ENCODE measurements around the gene KIAA0319L.
"Not testable (repeated sequence)": the region's sequence is repeated elsewhere in the genome, so short reads cannot be mapped to it uniquely, and the experiment has no call there.

KIAA0319L gene

DNA sequence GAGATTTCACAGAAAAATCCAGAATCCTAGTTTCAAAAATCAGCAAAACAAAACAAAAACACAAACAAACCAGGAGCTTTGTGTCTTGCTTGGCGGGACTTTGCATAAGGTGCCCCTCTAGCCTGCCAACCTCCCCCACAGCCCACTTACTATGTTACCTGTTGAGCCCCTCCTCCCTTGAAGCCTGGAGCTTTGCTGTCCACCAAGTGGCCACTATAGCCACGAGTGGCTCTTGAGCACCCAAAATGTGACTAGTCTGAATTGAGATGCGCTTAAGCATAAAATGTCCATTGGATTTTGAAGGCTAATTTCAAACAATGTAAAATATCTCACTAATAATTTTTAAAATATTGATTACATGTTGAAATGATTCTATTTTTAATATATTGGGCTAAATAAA is 28.1 kb upstream of the KIAA0319L start:
- TF ChIP-seq, protein P1, sequence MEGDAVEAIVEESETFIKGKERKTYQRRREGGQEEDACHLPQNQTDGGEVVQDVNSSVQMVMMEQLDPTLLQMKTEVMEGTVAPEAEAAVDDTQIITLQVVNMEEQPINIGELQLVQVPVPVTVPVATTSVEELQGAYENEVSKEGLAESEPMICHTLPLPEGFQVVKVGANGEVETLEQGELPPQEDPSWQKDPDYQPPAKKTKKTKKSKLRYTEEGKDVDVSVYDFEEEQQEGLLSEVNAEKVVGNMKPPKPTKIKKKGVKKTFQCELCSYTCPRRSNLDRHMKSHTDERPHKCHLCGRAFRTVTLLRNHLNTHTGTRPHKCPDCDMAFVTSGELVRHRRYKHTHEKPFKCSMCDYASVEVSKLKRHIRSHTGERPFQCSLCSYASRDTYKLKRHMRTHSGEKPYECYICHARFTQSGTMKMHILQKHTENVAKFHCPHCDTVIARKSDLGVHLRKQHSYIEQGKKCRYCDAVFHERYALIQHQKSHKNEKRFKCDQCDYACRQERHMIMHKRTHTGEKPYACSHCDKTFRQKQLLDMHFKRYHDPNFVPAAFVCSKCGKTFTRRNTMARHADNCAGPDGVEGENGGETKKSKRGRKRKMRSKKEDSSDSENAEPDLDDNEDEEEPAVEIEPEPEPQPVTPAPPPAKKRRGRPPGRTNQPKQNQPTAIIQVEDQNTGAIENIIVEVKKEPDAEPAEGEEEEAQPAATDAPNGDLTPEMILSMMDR (IDR thresholded peaks at IDR 0.05; ENCODE audit: borderline replicate concordance, control extremely low read depth, extremely low read depth, insufficient read depth, missing control alignments), result no peak
- no peak for DNase-seq (ENCODE audit: low spot score)
- in situ Hi-C loops (cut with MboI; ENCODE audit: low sequenced_read_pairs, unreplicated experiment), result no loop called here

DNA sequence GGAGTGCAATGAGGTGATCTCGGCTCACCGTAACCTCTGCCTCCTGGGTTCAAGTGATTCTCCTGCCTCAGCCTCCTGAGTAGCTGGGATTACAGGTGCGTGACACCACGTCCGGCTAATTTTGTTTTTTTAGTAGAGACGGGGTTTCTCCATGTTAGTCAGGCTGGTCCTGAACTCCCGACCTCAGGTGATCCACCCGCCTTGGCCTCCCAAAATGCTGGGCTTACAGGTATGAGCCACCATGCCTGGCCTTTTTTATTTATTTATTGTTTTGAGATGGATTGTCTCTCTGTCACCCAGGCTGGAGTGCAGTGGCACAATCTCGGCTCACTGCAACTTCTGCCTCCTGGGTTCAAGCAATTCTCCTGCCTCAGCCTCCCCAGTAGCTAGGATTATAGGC is 24.4 kb upstream of the KIAA0319L start:
- DNase-seq (ENCODE audit: low spot score); in situ Hi-C loops (cut with MboI; ENCODE audit: low sequenced_read_pairs, unreplicated experiment): not testable (repeated sequence)

DNA sequence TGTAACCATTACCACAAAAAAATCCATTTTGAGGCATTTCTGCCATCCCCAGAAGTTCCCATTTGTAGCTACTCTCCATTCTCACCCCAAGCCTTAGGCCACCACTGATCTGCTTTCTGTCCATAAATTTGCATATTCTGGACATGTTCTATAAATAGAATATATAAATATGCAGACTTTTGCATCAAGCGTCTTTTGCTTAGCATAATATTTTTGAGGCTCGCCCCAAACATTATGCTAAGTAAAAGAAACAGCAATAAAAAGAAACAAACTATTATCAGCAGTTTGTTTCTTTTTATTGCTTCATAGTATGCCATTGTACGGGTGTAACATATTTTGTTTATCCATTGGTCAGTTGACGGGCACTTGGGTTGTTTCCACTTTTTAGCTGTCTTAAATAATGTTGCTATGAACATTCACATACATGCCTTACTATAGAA is 23.8 kb upstream of the KIAA0319L start:
- DNase-seq (ENCODE audit: low spot score), result no peak
- in situ Hi-C loops (cut with MboI; ENCODE audit: low sequenced_read_pairs, unreplicated experiment), result no loop called here
- TF ChIP-seq, protein P1 (IDR thresholded peaks at IDR 0.05; ENCODE audit: borderline replicate concordance, control extremely low read depth, extremely low read depth, insufficient read depth, missing control alignments), result no peak

DNA sequence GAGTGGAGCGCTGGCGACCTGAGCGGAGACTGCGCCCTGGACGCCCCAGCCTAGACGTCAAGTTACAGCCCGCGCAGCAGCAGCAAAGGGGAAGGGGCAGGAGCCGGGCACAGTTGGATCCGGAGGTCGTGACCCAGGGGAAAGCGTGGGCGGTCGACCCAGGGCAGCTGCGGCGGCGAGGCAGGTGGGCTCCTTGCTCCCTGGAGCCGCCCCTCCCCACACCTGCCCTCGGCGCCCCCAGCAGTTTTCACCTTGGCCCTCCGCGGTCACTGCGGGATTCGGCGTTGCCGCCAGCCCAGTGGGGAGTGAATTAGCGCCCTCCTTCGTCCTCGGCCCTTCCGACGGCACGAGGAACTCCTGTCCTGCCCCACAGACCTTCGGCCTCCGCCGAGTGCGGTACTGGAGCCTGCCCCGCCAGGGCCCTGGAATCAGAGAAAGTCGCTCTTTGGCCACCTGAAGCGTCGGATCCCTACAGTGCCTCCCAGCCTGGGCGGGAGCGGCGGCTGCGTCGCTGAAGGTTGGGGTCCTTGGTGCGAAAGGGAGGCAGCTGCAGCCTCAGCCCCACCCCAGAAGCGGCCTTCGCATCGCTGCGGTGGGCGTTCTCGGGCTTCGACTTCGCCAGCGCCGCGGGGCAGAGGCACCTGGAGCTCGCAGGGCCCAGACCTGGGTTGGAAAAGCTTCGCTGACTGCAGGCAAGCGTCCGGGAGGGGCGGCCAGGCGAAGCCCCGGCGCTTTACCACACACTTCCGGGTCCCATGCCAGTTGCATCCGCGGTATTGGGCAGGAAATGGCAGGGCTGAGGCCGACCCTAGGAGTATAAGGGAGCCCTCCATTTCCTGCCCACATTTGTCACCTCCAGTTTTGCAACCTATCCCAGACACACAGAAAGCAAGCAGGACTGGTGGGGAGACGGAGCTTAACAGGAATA is 20.1 kb upstream of the KIAA0319L start:
- TF ChIP-seq, protein P1 (IDR thresholded peaks at IDR 0.05; ENCODE audit: borderline replicate concordance, control extremely low read depth, extremely low read depth, insufficient read depth, missing control alignments), result peak; percentile 21
- peak; percentile 73 for DNase-seq (ENCODE audit: low spot score)
- in situ Hi-C loops (cut with MboI; ENCODE audit: low sequenced_read_pairs, unreplicated experiment), result no loop called here

DNA sequence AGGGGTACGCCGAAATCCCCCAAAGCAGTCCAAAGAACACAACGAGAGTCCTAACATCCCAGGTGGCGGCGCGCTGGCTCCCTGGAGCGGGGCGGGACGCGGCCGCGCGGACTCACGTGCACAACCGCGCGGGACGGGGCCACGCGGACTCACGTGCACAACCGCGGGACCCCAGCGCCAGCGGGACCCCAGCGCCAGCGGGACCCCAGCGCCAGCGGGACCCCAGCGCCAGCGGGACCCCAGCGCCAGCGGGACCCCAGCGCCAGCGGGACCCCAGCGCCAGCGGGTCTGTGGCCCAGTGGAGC is 19.5 kb upstream of the KIAA0319L start:
- in situ Hi-C loops (cut with MboI; ENCODE audit: low sequenced_read_pairs, unreplicated experiment); DNase-seq (ENCODE audit: low spot score): not testable (repeated sequence)

DNA sequence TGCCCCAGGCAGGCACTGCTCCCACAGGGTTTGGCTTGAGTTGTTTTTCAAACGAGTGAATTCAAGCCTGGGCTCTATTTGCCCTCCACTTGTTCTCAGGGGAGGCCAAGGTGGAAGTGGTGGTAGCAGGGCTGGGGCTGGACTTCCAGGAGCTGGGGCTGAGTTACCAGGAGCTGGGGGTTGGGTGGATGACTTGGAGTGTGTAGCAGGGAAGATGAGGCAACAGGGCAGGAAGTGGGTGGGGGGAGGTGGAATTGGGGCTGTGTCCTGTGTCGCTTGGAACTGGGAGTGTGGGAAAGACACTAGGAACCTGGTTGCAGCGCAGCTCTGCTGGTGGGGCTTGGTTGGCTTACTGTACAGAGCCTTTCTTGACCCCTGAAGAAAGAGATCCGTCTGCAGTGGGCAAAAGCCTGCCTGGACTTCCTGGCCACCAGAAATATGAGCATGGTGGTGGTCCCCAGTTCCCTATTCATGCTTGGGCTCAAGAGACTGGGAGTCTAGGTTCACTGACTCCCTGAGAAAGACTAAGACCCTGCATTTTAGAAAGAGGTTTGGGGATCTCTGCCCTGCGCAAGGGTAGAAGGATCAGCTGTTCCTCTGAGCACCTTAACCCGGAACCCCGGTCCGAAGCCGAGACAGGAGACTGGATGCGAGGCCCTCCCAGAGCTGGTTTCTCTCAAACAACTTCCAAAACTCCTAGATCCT is 19.0 kb upstream of the KIAA0319L start:
- DNase-seq (ENCODE audit: low spot score), result no peak
- TF ChIP-seq, protein P1 (IDR thresholded peaks at IDR 0.05; ENCODE audit: borderline replicate concordance, control extremely low read depth, extremely low read depth, insufficient read depth, missing control alignments), result no peak
- in situ Hi-C loops (cut with MboI; ENCODE audit: low sequenced_read_pairs, unreplicated experiment), result no loop called here

DNA sequence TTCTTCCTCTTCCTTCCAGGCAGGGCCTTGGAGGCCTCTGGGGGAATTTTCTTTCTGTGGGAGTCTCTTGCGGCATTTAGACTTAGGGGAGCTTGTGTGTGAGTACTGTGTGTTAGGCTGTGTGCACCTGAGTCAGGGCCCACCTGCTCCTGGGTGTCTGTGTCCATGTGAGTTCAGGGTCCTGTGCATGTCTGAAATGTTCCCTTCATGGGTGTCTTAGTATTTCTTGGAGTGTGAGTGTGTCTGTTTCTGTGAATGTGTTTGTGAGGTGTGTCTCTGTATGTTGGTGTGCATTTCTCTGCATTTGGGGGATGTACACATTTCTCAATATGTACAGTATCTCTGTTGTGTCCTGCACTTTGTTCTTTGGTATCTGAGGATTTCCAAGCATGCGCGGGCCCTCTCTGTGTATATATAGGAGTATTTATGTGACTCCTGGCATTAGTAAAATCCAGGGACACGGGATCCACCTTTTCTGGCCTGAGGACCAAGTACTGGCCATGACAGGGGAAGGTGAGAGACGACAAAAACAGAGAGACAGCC is 18.3 kb upstream of the KIAA0319L start:
- in situ Hi-C loops (cut with MboI; ENCODE audit: low sequenced_read_pairs, unreplicated experiment), result no loop called here

More for the DNA sequence above, 18.3 kb upstream of the KIAA0319L start:
- TF ChIP-seq, protein P1 (IDR thresholded peaks at IDR 0.05; ENCODE audit: borderline replicate concordance, control extremely low read depth, extremely low read depth, insufficient read depth, missing control alignments), result no peak
- DNase-seq (ENCODE audit: low spot score), result no peak

Data from GM13976 (cell line).